Glomerular endothelial cell (primary cell): ENCODE data around the gene ATP6AP2. TPM values are rescaled to one million over a fixed set of nuclear protein-coding genes. Genes with fewer than 3 reads are reported as not detected.
"Not testable (repeated sequence)": the region's sequence is repeated elsewhere in the genome, so short reads cannot be mapped to it uniquely, and the experiment has no call there.

ENCODE experiments used
- DNase-seq: peaks from one replicate; pipeline ENCODE4 v3.0.0-alpha.2; 2011; ENCODE audit warnings: low read depth, low spot score; ENCODE audit errors: extremely low read depth
- total RNA-seq: library from RNA; depleted of rRNA; stranded (reverse); fragments of >200 nt; gene quantifications from 2 replicates; pipeline ENCODE4 v1.2.3, GENCODE V29; 2015

ATP6AP2 gene
- total RNA-seq, 1 donor from 2014 or later, result 130 TPM

DNA sequence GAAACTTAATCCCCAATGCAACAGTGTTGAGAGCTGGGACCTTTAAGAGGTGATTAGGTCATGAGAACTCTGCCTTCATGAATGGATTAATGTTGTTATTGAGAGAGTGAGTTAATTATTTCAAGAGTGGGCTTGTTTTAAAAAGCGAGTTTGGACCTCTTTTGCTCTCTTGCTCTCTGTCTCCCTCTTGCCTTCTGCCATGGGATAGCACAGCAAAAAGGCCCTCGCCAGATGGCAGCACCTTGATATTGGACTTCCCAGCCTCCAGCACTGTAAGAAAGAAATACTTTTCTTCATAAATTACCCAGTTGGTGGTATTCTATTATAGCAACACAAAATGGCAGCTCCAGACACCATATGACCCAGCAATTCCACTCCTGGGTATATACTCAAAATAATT, 7.0 kb upstream of the ATP6AP2 start:
- no peak for DNase-seq

DNA sequence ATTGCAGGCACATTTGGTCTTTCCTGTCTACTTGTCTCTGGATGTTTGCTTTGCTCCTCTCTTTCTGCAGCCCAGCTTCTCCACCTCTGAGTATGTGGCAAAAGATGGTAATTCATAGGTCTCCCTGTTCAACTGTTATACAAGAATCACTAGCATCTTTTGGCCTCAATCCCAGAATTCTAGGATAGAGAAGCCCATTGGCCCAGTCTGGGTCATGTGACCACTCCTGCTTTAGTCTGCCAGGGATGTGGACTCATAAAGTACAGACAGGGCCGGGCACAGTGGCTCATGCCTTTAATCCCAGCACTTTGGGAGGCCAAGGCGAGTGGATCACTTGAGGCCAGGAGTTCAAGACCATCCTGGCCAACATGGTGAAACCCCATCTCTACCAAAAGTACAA, 5.4 kb upstream of the ATP6AP2 start:
- not testable (repeated sequence) for DNase-seq

DNA sequence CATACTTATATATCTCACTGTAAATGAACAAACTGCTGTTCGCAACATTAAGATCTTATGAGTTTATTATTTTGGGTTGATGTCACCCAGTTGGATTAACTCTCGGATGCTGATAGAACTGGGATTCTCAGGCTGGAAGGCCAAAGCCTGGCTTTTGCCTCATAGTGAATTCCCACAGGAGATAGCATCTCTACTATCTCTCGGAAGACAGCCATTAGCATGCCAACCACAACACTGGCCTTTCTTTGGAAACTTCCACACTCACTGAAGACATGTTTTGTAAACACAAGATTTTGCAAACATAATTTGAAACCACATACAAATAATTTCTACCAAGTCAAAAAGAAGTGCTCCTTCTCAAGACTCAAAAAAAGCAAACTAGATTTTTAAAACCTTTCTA, 4.5 kb upstream of the ATP6AP2 start:
- DNase-seq, result no peak

DNA sequence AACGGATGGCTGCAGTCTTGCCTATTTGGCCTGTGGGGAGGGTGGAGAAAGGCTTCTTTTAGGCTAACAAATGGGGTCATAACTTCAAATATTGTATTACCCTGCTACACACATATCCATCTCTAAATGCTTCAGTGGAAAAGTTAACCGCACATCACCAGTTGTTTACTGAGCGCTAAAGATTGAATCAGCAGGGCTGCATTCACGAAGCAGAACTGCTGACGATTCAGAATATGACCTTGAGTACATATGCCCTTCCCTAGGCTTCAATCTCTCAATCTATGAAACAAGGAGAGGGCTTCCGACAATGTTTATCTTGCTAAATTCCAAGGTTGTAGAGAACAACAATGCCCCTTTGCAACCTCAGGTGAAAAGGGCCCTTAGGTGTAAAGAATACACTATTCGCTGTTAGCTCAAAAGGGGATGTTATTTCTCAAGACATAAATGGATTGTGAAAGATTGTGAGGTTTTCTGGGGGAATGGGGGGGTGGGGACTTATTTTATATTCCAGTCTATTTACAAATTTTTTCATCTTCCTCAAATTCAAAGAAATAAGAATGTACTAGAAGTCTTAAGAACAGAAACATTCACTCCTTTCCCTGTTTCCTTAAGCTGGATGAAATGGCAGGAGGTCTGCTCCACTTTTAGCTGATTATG, 2.6 kb upstream of the ATP6AP2 start:
- no peak for DNase-seq

DNA sequence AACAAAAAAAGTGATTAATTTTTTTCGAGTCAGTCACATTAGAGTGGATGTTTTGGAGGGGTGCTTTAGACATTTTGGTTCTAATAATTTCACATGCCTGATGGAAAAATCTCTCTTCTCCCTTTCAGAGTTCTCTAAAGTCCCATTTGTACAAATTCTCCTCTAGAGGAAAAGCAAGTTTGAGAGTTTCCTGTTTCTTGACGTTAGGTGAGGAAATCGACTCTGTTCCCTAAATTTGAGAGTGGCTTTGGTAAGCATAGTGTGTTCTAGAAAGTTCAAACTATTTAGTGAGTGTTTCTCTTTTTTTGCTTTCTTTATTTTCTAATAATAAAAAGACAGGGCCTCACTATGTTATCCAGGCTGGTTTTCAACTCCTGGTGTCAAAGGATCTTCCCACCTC, 1.6 kb upstream of the ATP6AP2 start:
- DNase-seq, result no peak

DNA sequence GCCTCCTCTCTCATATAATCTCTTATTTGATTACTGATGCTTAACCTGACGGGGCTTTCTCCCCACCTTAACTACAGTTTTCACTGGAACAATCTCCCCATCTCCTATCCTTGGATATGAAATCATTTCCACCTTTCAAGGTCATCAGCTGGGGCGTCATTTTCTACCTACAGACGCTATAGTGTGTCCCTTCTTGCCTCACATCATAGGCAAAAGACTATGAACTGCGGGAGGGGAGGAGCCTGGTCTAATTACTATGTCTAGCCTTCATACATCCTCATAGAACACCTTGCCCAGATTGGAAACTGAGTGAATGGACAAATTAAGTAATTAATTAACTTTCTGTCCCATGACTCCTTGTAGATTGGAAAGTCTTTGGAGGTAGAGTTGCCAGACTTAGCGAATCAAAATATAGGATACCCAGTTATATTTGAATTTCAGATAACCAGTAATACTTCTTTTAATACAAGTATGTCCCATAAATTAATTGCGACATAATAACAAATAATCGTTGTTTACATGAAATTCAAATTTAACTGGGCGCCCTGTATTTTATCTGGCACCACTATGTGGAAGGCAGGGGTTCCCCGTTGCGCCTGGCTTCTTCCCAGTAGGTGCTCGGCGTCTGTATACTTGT, 752 bp upstream of the ATP6AP2 start:
- no peak for DNase-seq

DNA sequence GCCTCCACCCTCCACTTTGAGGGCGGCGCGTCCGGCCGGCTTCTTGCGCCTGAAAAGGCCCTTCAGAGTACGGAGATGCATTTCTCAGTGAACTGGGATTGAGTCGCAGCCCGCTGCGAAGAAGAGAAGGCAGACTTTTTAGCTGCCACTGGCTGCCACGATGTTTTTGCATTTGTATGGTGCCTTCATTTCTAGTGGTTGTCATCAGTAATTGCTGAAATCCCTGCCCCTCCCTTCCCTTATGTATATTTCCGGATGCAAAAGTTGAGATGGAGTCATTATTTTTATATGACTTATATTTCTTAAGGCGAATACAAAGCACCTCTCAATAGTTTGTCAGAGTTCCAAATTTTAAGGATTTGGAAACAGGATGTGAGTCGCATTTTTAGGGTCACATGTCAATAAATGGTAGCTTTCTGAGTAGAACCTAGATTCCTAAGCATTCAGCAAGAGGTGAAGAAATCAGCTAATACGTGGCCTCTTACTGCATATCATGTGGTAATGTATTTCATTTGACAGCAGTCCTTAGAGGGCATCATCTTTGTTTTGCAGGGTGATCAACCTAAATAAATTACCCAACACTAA, 658 bp downstream of the ATP6AP2 start:
- no peak for DNase-seq

DNA sequence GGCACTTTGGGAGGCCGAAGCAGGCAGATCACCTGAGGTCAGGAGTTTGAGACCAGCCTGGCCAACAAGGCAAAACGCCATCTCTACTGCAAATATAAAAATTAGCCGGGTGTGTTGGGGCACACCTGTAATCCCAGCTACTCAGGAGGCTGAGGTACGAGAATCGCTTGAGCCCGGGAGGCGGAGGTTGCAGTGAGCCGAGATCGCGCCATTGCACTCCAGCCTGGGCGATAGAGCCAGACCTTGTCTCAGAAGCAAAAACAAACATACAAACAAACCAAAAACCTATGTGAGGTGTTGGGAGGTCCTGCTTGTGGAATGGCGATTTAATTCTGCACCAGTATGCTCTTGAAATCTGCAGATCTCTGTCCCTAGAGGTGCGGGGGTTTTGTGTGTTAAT, 1.4 kb downstream of the ATP6AP2 start:
- DNase-seq, result not testable (repeated sequence)

DNA sequence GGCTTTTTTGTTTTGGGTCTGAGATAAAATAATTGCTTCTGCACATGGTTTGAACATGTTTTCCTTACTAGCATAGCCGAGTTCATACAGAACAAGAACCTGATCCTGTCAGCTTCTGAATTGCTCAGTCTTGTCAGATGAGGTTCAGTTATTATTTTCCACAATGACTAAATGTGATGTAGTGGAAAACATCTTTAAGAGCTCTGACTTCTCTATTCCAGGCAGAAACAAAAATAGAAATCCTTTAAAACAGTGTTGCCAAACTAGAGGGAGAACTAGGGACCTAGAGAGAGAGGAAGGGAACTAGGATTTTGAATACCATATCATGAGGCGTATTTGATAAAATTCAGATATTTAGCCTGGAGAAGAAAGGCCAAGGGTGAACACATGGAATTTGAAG, 2.0 kb downstream of the ATP6AP2 start:
- DNase-seq, result no peak

DNA sequence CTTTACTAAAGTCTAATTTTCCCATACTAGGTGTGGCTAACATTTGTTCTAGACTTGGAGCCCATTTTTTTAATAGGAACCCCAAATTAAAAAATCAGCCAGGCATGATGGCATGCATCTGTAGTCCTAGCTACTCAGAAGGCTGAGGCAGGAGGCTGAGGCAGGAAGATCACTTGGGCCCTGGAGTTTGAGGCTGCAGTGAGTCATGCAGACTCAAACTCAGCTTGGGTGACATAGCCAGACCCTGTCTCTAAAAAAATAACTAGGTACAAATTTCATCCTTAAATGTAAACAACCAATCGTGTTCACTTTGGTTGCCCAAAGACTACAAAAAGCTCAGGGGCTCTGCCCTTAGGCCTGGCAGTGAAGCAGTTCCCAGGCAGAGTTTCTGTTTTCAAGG, 6.9 kb downstream of the ATP6AP2 start:
- DNase-seq, result not testable (repeated sequence)

DNA sequence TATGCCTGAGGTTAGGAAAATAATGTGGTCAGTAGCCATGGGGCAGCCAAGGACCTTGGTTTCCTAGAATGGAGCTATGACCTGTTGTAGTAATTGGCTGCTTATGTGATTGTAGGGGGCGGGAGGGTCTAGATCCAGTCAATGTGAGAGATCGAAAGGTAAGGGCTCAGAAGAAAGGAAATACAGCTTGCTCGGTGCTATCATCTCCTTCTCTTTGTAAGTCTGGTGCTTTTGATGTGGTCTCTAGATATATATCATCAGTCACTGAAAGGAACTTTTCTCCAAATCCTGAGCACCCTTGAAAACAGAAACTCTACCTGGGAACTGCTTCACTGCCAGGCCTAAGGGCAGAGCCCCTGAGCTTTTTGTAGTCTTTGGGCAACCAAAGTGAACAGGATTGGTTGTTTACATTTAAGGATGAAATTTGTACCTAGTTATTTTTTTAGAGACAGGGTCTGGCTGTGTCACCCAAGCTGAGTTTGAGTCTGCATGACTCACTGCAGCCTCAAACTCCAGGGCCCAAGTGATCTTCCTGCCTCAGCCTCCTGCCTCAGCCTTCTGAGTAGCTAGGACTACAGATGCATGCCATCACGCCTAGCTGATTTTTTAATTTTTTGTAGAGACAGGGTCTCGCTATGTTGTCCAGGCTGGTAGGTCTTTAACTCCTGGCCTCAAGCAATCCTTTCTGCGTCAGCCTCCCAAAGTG, 9.0 kb downstream of the ATP6AP2 start:
- DNase-seq, result not testable (repeated sequence)

DNA sequence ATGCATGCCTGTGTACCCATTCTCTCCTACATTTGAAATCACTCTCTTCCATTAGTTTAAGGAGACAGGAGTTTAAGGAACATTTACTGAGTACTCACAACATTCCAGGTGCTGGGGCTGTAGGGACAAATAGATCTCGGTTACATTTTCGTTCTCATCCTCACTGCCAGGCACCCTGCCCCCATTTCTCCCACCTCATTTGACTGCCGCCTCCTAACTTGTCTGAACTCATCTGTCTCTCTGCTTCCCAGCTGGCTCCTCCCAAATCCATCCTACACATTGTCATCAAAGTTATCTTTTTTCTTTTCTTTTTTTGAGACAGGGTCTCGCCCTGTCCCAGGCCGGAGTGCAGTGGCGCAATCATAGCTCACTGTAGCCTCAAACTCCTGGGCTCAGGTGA, 22.7 kb downstream of the ATP6AP2 start:
- DNase-seq, result no peak

DNA sequence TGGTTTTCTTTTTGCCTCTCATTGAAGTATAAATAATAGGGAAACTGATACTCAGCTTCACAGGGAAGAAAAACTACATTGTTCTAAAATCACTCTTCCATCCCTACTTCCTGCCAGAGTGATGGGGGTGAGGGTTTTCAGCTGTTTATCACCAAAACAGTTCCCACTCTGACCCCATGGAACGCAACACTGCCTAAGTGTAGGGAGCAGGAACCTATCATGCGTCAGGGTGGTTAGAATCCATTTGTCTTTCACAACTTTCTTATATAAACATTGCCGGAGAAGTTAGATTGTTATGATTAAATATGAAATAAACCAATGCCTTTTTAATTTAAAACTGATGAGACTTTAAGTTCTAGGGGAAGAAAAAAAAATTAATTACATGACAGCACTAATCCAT, 26.6 kb downstream of the ATP6AP2 start:
- DNase-seq, result no peak

DNA sequence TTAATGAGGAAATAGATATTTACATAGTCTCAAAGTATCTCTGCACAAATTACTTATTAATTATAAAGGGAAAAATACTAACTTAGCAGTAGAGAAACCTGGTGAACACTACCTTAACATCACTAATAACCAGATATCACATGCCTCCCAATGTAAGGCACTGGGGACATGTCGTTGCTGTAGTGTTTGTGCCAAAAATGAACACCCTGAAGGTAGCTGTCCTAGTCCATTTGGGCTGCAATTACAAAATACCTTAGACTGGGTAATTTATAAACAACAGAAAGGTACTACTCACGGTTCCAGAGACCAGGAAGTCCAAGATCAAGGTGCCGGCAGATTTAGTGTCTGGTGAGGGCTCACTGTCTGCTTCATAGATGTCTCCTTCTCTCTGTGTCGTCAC, 31.7 kb downstream of the ATP6AP2 start:
- DNase-seq, result no peak

DNA sequence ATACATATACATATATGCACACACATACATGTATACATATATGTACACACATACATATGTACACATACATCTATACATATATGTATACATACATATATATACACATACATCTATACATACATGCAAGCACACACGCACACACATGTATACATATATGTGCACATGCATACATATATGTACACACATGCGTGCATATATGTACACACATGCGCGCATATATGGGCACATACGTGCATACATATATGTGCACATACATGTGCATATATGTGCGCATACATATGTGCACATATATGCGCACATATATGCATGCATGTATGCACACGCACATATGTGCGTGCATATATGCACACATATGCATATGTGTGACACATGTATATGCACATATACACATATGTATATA, 35.2 kb downstream of the ATP6AP2 start:
- DNase-seq, result no peak

DNA sequence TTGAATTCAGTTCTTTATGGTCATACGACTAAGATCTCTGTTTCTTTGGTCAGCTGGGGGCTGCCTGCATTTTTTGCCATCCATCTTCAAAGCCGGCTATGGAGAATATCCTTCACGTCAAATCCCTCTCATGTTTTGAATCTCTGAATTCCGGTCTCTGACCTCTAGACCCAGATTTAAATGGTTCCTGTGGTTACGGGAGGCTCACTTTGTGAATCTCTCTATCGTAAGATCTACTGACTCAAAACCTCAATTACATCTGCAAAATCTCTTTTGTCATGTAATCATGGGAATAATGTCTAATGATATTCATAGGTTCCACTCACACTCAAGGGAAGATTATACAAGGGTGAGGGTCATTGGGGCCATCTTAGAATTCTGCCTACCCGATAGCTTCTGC, 36.8 kb downstream of the ATP6AP2 start:
- DNase-seq, result no peak

DNA sequence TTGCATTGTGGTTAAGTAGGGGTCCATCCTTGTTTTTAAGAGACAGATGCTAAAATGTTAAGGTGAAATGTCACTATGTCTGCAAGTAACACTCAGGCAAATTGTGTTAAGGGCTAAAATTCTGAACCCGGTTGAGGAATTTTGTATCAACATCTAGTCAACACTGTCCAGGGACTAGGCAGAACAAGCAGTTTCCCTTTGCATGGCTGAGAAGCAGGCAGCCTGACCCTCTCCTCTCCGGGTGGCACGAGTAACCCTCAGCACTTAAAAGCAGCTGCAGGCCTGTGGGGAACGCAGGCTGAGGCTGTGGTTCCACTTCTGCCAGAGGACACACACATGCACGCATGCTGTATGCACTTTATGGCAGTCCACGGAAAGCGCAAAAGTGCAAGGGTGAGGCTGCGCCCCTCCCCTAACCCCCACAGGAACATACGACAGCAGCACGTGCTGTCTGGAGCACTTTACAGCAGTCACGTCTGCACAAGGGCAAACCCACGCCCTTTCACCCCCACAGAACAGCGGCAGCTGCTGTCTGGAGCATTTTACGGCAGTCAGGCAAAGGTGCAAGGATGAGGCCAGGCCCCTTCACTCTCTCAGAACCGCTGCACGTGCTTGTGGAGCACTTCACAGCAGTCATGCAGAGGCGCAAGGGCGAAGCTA, 41.8 kb downstream of the ATP6AP2 start:
- DNase-seq, result no peak

DNA sequence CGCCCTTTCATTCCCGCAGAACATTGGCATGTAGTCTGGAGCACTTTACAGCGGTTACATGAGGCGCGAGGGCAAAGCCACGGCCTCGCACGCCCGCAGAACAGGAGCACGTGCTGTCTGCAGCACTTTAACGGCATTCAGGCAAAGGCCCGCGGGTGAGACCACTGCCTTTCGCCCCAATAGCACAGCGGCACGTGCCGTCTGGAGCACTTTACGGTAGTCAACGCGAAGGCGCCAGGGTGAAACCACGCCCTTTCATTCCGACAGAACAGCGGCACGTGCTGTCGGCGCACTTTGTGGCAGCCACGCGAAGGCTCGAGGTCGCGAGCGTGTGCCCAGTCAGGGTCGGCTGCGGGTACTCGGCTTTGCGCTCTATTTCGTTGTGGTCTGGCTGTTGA, 42.4 kb downstream of the ATP6AP2 start, which contains the start of gene MPC1L:
Gene MPC1L, plus strand, starts transcription at position 290 of the 398 bp plus-strand sequence. CDS start 138 bp downstream, outside the sequence.
- DNase-seq, result no peak

DNA sequence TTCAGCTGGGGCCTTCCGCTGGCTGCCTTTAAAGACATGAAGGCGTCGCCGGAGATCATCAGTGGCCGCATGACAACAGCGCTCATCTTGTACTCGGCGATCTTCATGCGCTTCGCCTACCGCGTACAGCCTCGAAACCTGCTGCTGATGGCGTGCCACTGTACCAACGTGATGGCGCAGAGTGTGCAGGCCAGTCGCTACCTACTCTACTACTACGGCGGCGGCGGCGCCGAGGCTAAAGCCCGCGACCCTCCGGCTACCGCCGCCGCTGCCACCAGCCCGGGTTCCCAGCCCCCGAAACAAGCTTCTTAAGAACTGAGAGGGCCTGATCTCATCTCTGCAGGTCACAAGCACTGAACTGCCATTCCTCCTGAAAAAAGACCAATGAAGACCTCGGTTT, 42.9 kb downstream of the ATP6AP2 start:
- DNase-seq, result no peak

DNA sequence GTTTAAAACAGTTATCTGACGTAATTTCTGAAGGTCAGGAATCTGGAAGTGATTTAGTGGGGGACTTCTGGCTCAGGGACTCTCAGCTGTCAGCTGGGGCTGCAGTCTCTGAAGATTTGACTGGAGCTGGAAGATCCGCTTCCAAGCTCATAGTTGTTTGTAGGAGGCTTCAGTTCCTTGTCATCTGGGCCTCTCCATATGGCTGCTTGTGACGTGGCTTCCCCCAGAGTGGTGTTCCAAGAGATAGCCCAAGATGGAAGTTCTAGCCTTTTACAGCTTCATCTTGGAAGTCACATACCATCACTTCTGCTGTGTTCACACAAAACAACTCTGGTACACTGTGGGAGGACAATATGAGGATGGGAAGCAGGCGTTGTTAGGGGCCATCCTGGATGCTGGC, 44.5 kb downstream of the ATP6AP2 start:
- no peak for DNase-seq

DNA sequence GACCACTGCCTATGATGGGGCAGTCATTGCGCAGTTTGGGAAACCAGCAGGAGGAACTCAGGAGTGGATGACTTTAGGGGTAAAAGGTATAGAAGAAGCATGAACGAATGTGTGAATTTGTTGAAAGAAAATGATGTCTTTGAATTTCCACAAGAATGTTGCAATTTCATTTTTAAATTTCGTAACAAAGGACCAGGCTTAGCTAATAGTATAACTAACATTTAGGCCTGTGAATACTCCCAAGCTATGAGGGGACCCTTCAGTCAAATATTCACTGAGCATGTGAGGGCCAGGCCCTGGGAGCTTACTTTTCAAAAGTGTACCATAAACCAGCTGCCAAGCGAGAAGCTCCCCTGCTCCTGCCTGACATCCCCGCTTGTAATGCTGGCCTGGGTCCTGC, 47.7 kb downstream of the ATP6AP2 start:
- no peak for DNase-seq
